ENCODE results near the gene DBX1. TPM values are rescaled to one million over a fixed set of nuclear protein-coding genes. Genes with fewer than 3 reads are reported as not detected.

The DBX1 gene
- total and polyA plus RNA-seq, 10 of the 15 experiments (the other 5 are each of a cell fraction or from before 2014, with no cell fraction given): not detected

DNA sequence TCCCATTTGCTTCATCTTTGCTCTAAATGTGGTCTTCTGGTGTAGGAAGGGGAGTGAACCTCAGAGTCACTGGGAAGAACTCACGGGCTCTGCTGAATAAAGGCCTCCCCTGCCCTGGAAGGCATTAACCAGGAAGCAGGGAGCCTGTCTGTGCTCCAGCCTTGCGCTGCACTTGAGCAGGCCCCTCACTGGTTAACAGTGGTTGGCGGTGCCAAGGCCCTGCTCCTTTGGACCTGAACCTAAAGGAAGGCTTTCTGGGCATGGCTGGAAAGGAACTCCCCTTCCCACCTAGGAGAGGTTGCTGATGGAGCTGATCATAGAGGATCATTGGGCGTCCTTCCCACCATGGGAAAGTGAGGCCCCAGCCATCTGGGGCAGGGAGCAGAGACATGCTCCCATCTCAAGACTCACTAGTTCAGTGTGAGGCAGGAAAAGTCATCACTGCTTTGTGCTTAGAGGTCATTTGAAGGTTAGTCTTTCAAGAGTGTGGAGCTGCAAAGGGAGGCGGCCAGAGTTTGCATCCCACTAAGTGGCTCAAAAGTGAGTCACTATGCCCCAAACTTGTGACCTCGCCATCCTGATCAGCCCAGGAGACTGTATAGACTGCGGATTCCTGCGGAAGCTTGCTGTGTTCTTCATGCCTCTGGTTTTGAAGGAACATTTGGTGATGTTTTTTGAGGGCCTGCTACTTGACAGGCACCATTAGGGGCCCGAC is 50.4 kb downstream of the DBX1 start:
- DNase-seq (ENCODE audit: low read depth, low spot score) (no peak), FAIRE-seq (no peak)
- no TSS peak for BruUV-seq (replicated peaks)
- TF ChIP-seq, protein P1, sequence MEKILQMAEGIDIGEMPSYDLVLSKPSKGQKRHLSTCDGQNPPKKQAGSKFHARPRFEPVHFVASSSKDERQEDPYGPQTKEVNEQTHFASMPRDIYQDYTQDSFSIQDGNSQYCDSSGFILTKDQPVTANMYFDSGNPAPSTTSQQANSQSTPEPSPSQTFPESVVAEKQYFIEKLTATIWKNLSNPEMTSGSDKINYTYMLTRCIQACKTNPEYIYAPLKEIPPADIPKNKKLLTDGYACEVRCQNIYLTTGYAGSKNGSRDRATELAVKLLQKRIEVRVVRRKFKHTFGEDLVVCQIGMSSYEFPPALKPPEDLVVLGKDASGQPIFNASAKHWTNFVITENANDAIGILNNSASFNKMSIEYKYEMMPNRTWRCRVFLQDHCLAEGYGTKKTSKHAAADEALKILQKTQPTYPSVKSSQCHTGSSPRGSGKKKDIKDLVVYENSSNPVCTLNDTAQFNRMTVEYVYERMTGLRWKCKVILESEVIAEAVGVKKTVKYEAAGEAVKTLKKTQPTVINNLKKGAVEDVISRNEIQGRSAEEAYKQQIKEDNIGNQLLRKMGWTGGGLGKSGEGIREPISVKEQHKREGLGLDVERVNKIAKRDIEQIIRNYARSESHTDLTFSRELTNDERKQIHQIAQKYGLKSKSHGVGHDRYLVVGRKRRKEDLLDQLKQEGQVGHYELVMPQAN (conservative IDR thresholded peaks at IDR 0.05): no peak
- TF ChIP-seq, protein P2, sequence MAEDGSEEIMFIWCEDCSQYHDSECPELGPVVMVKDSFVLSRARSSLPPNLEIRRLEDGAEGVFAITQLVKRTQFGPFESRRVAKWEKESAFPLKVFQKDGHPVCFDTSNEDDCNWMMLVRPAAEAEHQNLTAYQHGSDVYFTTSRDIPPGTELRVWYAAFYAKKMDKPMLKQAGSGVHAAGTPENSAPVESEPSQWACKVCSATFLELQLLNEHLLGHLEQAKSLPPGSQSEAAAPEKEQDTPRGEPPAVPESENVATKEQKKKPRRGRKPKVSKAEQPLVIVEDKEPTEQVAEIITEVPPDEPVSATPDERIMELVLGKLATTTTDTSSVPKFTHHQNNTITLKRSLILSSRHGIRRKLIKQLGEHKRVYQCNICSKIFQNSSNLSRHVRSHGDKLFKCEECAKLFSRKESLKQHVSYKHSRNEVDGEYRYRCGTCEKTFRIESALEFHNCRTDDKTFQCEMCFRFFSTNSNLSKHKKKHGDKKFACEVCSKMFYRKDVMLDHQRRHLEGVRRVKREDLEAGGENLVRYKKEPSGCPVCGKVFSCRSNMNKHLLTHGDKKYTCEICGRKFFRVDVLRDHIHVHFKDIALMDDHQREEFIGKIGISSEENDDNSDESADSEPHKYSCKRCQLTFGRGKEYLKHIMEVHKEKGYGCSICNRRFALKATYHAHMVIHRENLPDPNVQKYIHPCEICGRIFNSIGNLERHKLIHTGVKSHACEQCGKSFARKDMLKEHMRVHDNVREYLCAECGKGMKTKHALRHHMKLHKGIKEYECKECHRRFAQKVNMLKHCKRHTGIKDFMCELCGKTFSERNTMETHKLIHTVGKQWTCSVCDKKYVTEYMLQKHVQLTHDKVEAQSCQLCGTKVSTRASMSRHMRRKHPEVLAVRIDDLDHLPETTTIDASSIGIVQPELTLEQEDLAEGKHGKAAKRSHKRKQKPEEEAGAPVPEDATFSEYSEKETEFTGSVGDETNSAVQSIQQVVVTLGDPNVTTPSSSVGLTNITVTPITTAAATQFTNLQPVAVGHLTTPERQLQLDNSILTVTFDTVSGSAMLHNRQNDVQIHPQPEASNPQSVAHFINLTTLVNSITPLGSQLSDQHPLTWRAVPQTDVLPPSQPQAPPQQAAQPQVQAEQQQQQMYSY (CRISPR knock-in tag; IDR thresholded peaks at IDR 0.05): no peak
- TF ChIP-seq, protein P3, sequence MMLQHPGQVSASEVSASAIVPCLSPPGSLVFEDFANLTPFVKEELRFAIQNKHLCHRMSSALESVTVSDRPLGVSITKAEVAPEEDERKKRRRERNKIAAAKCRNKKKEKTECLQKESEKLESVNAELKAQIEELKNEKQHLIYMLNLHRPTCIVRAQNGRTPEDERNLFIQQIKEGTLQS (IDR thresholded peaks at IDR 0.05; ENCODE audit: borderline replicate concordance, extremely low read depth, low read depth, low read length): no peak
- TF ChIP-seq MEF2A (IDR thresholded peaks at IDR 0.05; ENCODE audit: insufficient read depth, low read depth, low read length): no peak
- TF ChIP-seq MEF2B (IDR thresholded peaks at IDR 0.05; ENCODE audit: partially characterized antibody, poor library complexity, severe bottlenecking): no peak
- TF ChIP-seq SIX5 (IDR thresholded peaks at IDR 0.05; ENCODE audit: low read depth, low read length, severe bottlenecking): no peak
- no peak for TF ChIP-seq CREM (IDR thresholded peaks at IDR 0.05; ENCODE audit: low read depth)
- no peak for TF ChIP-seq JUND (IDR thresholded peaks at IDR 0.05; ENCODE audit: low read depth, low read length)
- no peak for TF ChIP-seq EGR1 (IDR thresholded peaks at IDR 0.05; ENCODE audit: borderline replicate concordance in 1 of 2, low read depth in 2 of 2, low read length in 2 of 2)
- TF ChIP-seq, protein P4, sequence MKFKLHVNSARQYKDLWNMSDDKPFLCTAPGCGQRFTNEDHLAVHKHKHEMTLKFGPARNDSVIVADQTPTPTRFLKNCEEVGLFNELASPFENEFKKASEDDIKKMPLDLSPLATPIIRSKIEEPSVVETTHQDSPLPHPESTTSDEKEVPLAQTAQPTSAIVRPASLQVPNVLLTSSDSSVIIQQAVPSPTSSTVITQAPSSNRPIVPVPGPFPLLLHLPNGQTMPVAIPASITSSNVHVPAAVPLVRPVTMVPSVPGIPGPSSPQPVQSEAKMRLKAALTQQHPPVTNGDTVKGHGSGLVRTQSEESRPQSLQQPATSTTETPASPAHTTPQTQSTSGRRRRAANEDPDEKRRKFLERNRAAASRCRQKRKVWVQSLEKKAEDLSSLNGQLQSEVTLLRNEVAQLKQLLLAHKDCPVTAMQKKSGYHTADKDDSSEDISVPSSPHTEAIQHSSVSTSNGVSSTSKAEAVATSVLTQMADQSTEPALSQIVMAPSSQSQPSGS (IDR thresholded peaks at IDR 0.05; ENCODE audit: low read length): no peak
- TF ChIP-seq, protein P5, sequence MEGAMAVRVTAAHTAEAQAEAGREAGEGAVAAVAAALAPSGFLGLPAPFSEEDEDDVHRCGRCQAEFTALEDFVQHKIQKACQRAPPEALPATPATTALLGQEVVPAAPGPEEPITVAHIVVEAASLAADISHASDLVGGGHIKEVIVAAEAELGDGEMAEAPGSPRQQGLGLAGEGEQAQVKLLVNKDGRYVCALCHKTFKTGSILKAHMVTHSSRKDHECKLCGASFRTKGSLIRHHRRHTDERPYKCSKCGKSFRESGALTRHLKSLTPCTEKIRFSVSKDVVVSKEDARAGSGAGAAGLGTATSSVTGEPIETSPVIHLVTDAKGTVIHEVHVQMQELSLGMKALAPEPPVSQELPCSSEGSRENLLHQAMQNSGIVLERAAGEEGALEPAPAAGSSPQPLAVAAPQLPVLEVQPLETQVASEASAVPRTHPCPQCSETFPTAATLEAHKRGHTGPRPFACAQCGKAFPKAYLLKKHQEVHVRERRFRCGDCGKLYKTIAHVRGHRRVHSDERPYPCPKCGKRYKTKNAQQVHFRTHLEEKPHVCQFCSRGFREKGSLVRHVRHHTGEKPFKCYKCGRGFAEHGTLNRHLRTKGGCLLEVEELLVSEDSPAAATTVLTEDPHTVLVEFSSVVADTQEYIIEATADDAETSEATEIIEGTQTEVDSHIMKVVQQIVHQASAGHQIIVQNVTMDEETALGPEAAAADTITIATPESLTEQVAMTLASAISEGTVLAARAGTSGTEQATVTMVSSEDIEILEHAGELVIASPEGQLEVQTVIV (IDR thresholded peaks at IDR 0.05; ENCODE audit: borderline replicate concordance, partially characterized antibody): no peak

More for the DNA sequence above, 50.4 kb downstream of the DBX1 start:
- in situ Hi-C loops (cut with MboI): loop anchor here (5.0 kb wide), 1 partner anchor 163 kb away; no protein-coding TSS in a partner anchor
- ATAC-seq: no peak
- intact Hi-C loops (cut with micrococcal nuclease; ENCODE audit: unreplicated experiment): loop anchor here (2.0 kb wide), 1 partner anchor 171 kb away; no protein-coding TSS in a partner anchor
- no peaks in the 10 kb centered on the region for H3K27me3 ChIP-seq (replicated peaks in 1 of 2; ENCODE audit: control insufficient read depth in 2 of 2, insufficient read depth in 2 of 2, low read length in 1 of 2)
- no peak overlapping the region for H3K9ac ChIP-seq (ENCODE audit: control insufficient read depth, insufficient read depth, low read length)
- RAD21 ChIA-PET (ENCODE audit: unreplicated experiment): interaction anchor here (1.4 kb wide), 1 partner anchor 171 kb away, joined by 5 read pairs; no protein-coding TSS in a partner anchor
- WGBS (ENCODE audit: insufficient coverage, insufficient replicate concordance, low lambda C conversion rate, missing lambda C conversion rate): 49% methylated on average over 9 of the region's 9 CpGs
- no peaks in the 10 kb centered on the region for H3K9me3 ChIP-seq (replicated peaks; ENCODE audit: control insufficient read depth, insufficient read depth, low read length)
- no peaks in the 10 kb centered on the region; the same call in 1 of the 2 replicates for H3K4me1 ChIP-seq (ENCODE audit: control insufficient read depth, insufficient read depth, low read length)
- H3K79me2 ChIP-seq (ENCODE audit: control insufficient read depth, insufficient read depth, low read length): no peaks in the 10 kb centered on the region
- no peak overlapping the region for H3K4me3 ChIP-seq
- no peak overlapping the region for H3K4me2 ChIP-seq (ENCODE audit: control insufficient read depth, insufficient read depth)
- no peaks in the 10 kb centered on the region for H4K20me1 ChIP-seq (ENCODE audit: control insufficient read depth, insufficient read depth)
- H3K36me3 ChIP-seq (ENCODE audit: control insufficient read depth in 2 of 2, insufficient read depth in 2 of 2, low read length in 1 of 2): no peaks in the 10 kb centered on the region
- no peak overlapping the region for H2AFZ ChIP-seq (ENCODE audit: control insufficient read depth, low read depth, low read length)
- POLR2A ChIA-PET: no interaction called here
- SMC1A ChIA-PET (ENCODE audit: uncharacterized antibody, unreplicated experiment): interaction anchor here (1.0 to 1.1 kb wide), 3 partner anchors 129 to 162 kb away, joined by 3 to 4 read pairs (median 3); no protein-coding TSS in a partner anchor
- H3K27ac ChIP-seq (ENCODE audit: control insufficient read depth, insufficient read depth): no peak overlapping the region
- CTCF ChIA-PET: interaction anchor here (0.9 to 9.0 kb wide), 5 partner anchors 12 to 204 kb away, joined by 3 to 111 read pairs (median 4); no protein-coding TSS in a partner anchor
